ENCODE measurements around the gene PADI2.

GRCh38 chr1:17109892-17110554 is 9.2 kb downstream of the PADI2 start:
- TF ChIP-seq CTCF (conservative IDR thresholded peaks at IDR 0.05) (no peak), ZFX (IDR thresholded peaks at IDR 0.05) (no peak)

All from C4-2B (cell line).